K562 (cell line): ENCODE measurements around the gene TLR8. TPM values are rescaled to one million over a fixed set of nuclear protein-coding genes. Genes with fewer than 3 reads are reported as not detected.

ENCODE experiments used
- ARID1B ChIP-seq: fragments of 450-650 bp; IDR thresholded peaks from 2 replicates; pipeline ENCODE4 v1.6.1; 2016; ENCODE audit warnings: antibody characterized with exemption, mild to moderate bottlenecking, inconsistent platforms
- ATF7 ChIP-seq: fragments of 450-650 bp; IDR thresholded peaks from 2 replicates; pipeline ENCODE4 v1.7.1; 2014; ENCODE audit warnings: mild to moderate bottlenecking, moderate library complexity
- BRD4 ChIP-seq: fragments of 200-600 bp; sonication (generic); IDR thresholded peaks from 2 replicates; pipeline ENCODE4 v1.6.1; 2017; ENCODE audit warnings: inconsistent platforms
- CBFA2T2 ChIP-seq: fragments of 450-650 bp; conservative IDR thresholded peaks from 2 replicates; pipeline ENCODE4 v1.6.1; 2017; ENCODE audit warnings: mild to moderate bottlenecking
- CCAR2 ChIP-seq: fragments of 200-400 bp; formaldehyde crosslinking; IDR thresholded peaks from 2 replicates; pipeline ENCODE4 v1.6.1; 2017; ENCODE audit warnings: mild to moderate bottlenecking, low read depth, low read length
- CEBPG ChIP-seq, 3 experiments: fragments of 200-800 bp in 1 of 3; sonication (Bioruptor generic) in 1 of 3; sonication (generic) in 1 of 3; formaldehyde crosslinking in 1 of 3; IDR thresholded peaks in 2 of 3; conservative IDR thresholded peaks in 1 of 3; 2 replicates each; pipeline versions ENCODE4 v1.6.1 to v1.8.0; 2016 to 2022; ENCODE audit warnings: missing compliant biosample characterization in 2 of 3, missing genetic modification characterization in 2 of 3, mild to moderate bottlenecking in 1 of 3, missing genetic modification reagents in 1 of 3
- GTF2E2 ChIP-seq: fragments of 200-800 bp; sonication (Bioruptor generic); IDR thresholded peaks from 2 replicates; pipeline ENCODE4 v1.6.1; 2016; ENCODE audit warnings: missing genetic modification characterization, missing compliant biosample characterization
- HDAC2 ChIP-seq: fragments of 450-650 bp; IDR thresholded peaks from 2 replicates; pipeline ENCODE4 v1.6.1; 2016; ENCODE audit warnings: mild to moderate bottlenecking
- MTA1 ChIP-seq: fragments of 450-650 bp; IDR thresholded peaks from 2 replicates; pipeline ENCODE4 v1.6.1; 2017; ENCODE audit warnings: borderline replicate concordance
- NFE2 ChIP-seq: IDR thresholded peaks from 2 replicates; pipeline ENCODE4 v1.6.1; 2014; ENCODE audit warnings: antibody characterized with exemption, low read depth
- PHTF2 ChIP-seq: fragments of 250-450 bp; sonication (Bioruptor Pico); IDR thresholded peaks from 2 replicates; pipeline ENCODE4 v1.5.0; 2021; ENCODE audit warnings: mild to moderate bottlenecking
- RNF2 ChIP-seq: sonication (generic); IDR thresholded peaks from 2 replicates; pipeline ENCODE4 v1.6.1; 2016
- SAFB ChIP-seq: fragments of 200-400 bp; formaldehyde crosslinking; IDR thresholded peaks from 2 replicates; pipeline ENCODE4 v1.6.1; 2017; ENCODE audit warnings: low read depth, low read length, borderline replicate concordance
- ZFP91 ChIP-seq: sonication (generic); formaldehyde crosslinking; IDR thresholded peaks from 2 replicates; pipeline ENCODE4 v1.8.0; 2022; ENCODE audit warnings: mild to moderate bottlenecking, missing genetic modification reagents
- ZNF174 ChIP-seq: fragments of 250-450 bp; sonication (Bioruptor Pico); IDR thresholded peaks from 2 replicates; pipeline ENCODE4 v1.4.0; 2020; ENCODE audit warnings: mild to moderate bottlenecking
- ZNF197 ChIP-seq: fragments of 200-800 bp; sonication (Bioruptor generic); IDR thresholded peaks from 2 replicates; pipeline ENCODE4 v1.6.1; 2016; ENCODE audit warnings: low read depth, missing genetic modification characterization, missing compliant biosample characterization
- ZNF23 ChIP-seq: fragments of 250-450 bp; sonication (Bioruptor Pico); IDR thresholded peaks from 2 replicates; pipeline ENCODE4 v1.4.0; 2020; ENCODE audit warnings: mild to moderate bottlenecking
- ZNF444 ChIP-seq: fragments of 250-450 bp; sonication (Bioruptor Pico); IDR thresholded peaks from 2 replicates; pipeline ENCODE4 v1.4.0; 2020; ENCODE audit warnings: mild to moderate bottlenecking, moderate library complexity
- ZNF445 ChIP-seq: fragments of 250-450 bp; sonication (Bioruptor Pico); IDR thresholded peaks from 2 replicates; pipeline ENCODE4 v1.4.0; 2020; ENCODE audit warnings: low read depth, mild to moderate bottlenecking, moderate library complexity
- ZNF695 ChIP-seq: fragments of 450-650 bp; formaldehyde crosslinking; IDR thresholded peaks from 2 replicates; pipeline ENCODE4 v1.4.0; 2020; ENCODE audit warnings: mild to moderate bottlenecking, moderate library complexity
- ZNF780A ChIP-seq: fragments of 250-450 bp; sonication (Bioruptor Pico); IDR thresholded peaks from 2 replicates; pipeline ENCODE4 v1.5.0; 2021; ENCODE audit warnings: mild to moderate bottlenecking
- polyA plus RNA-seq, 8 experiments: library from polyadenylated mRNA; depleted of rRNA in 4 of 8; stranded (reverse) in 5 of 8; unstranded in 3 of 8; fragments of >200 nt; fragmentation: Nextera tagmentation in 2 of 8; fragmentation: Illumina TruSeq in 1 of 8; extraction: Ambion mirVana in 2 of 8; extraction: Trizol in 1 of 8; gene quantifications; 2 replicates each; pipeline versions ENCODE4 v1.2.1 to v1.2.3, GENCODE V29; 2011 to 2014; ENCODE audit warnings: inconsistent platforms in 1 of 8, missing spikeins in 1 of 8
- total RNA-seq, 7 experiments: library from RNA; depleted of rRNA in 6 of 7; stranded (reverse); fragments of >200 nt in 6 of 7; fragmentation: Illumina TruSeq in 2 of 7; extraction: Trizol in 2 of 7; gene quantifications; 2 replicates each; pipeline versions ENCODE4 v1.2.1 to v1.2.3, GENCODE V29; 2011 to 2021; ENCODE audit warnings: low replicate concordance in 1 of 7
- TF ChIP-seq, protein P1 (sequence below): fragments of 450-650 bp; IDR thresholded peaks from 2 replicates; pipeline ENCODE4 v1.7.0; 2016; ENCODE audit warnings: borderline replicate concordance
- TF ChIP-seq, protein P2 (sequence below), 2 experiments: fragments of 450-650 bp; IDR thresholded peaks; 2 replicates each; pipeline ENCODE4 v1.6.1; 2018; ENCODE audit warnings: mild to moderate bottlenecking in 2 of 2, low read depth in 1 of 2; ENCODE audit not compliant: partially characterized antibody in 2 of 2

The TLR8 gene
- total and polyA plus RNA-seq, 9 of the 15 experiments (the other 6 are each of a cell fraction or from before 2014, with no cell fraction given), result not detected

GRCh38 chrX:12956704-12957534 is 50.5 kb downstream of the TLR8 start (continued):
- TF ChIP-seq, protein P1, sequence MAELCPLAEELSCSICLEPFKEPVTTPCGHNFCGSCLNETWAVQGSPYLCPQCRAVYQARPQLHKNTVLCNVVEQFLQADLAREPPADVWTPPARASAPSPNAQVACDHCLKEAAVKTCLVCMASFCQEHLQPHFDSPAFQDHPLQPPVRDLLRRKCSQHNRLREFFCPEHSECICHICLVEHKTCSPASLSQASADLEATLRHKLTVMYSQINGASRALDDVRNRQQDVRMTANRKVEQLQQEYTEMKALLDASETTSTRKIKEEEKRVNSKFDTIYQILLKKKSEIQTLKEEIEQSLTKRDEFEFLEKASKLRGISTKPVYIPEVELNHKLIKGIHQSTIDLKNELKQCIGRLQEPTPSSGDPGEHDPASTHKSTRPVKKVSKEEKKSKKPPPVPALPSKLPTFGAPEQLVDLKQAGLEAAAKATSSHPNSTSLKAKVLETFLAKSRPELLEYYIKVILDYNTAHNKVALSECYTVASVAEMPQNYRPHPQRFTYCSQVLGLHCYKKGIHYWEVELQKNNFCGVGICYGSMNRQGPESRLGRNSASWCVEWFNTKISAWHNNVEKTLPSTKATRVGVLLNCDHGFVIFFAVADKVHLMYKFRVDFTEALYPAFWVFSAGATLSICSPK, result no peak
- no peak for TF ChIP-seq ZNF444 (CRISPR knock-in tag)
- TF ChIP-seq ZNF23 (CRISPR knock-in tag), result no peak
- TF ChIP-seq ZFP91, result peak; percentile 96
- no peak for TF ChIP-seq CBFA2T2
- TF ChIP-seq ZNF445 (CRISPR knock-in tag), result no peak
- TF ChIP-seq BRD4, result no peak
- TF ChIP-seq ZNF780A (CRISPR knock-in tag), result no peak
- TF ChIP-seq ZNF695 (CRISPR knock-in tag), result no peak
- TF ChIP-seq, protein P2, sequence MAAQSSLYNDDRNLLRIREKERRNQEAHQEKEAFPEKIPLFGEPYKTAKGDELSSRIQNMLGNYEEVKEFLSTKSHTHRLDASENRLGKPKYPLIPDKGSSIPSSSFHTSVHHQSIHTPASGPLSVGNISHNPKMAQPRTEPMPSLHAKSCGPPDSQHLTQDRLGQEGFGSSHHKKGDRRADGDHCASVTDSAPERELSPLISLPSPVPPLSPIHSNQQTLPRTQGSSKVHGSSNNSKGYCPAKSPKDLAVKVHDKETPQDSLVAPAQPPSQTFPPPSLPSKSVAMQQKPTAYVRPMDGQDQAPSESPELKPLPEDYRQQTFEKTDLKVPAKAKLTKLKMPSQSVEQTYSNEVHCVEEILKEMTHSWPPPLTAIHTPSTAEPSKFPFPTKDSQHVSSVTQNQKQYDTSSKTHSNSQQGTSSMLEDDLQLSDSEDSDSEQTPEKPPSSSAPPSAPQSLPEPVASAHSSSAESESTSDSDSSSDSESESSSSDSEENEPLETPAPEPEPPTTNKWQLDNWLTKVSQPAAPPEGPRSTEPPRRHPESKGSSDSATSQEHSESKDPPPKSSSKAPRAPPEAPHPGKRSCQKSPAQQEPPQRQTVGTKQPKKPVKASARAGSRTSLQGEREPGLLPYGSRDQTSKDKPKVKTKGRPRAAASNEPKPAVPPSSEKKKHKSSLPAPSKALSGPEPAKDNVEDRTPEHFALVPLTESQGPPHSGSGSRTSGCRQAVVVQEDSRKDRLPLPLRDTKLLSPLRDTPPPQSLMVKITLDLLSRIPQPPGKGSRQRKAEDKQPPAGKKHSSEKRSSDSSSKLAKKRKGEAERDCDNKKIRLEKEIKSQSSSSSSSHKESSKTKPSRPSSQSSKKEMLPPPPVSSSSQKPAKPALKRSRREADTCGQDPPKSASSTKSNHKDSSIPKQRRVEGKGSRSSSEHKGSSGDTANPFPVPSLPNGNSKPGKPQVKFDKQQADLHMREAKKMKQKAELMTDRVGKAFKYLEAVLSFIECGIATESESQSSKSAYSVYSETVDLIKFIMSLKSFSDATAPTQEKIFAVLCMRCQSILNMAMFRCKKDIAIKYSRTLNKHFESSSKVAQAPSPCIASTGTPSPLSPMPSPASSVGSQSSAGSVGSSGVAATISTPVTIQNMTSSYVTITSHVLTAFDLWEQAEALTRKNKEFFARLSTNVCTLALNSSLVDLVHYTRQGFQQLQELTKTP (IDR thresholded peaks at IDR 0.05; ENCODE audit: low read depth in 1 of 2, partially characterized antibody in 2 of 2), result no peak
- no peak for TF ChIP-seq PHTF2 (CRISPR knock-in tag)
- TF ChIP-seq ATF7, result no peak
- no peak for TF ChIP-seq MTA1
- no peak for TF ChIP-seq HDAC2
- TF ChIP-seq ARID1B, result no peak
- no peak for TF ChIP-seq NFE2
- peak; percentile 85 for TF ChIP-seq RNF2
- TF ChIP-seq ZNF197 (CRISPR knock-in tag), result no peak; the same call in 1 of the 2 replicates
- peak; percentile 76; the same call in 1 of the 2 replicates for TF ChIP-seq GTF2E2
- no peak for TF ChIP-seq CEBPG (CRISPR knock-in tag; IDR thresholded peaks at IDR 0.05)
- no peak for TF ChIP-seq CEBPG (tag; conservative IDR thresholded peaks at IDR 0.05 in 1 of 2, IDR thresholded peaks at IDR 0.05 in 1 of 2)
- TF ChIP-seq CCAR2, result no peak
- TF ChIP-seq ZNF174, result no peak
- TF ChIP-seq SAFB, result no peak
